ENCODE results near the gene RCSD1.

DNA sequence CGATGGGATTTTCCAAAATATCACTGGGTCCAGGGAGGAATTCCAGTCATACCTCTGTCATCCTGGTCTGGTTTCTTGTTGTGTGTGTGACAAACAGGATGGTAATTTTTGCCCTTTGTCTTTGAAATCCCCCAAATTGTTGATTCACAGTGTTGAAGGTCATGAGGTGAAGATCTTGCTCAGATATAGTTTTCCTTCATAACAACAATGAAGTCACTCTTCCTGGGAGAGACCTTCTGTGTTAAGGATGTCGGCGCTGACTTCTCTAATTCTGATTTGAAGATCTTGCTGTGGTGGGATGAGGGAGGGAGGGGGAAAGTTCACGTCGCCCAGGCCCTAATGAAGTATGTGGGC is 59.5 kb downstream of the RCSD1 start:
- TF ChIP-seq POLR2A (IDR thresholded peaks at IDR 0.05), result no peak
- TF ChIP-seq, protein P1, sequence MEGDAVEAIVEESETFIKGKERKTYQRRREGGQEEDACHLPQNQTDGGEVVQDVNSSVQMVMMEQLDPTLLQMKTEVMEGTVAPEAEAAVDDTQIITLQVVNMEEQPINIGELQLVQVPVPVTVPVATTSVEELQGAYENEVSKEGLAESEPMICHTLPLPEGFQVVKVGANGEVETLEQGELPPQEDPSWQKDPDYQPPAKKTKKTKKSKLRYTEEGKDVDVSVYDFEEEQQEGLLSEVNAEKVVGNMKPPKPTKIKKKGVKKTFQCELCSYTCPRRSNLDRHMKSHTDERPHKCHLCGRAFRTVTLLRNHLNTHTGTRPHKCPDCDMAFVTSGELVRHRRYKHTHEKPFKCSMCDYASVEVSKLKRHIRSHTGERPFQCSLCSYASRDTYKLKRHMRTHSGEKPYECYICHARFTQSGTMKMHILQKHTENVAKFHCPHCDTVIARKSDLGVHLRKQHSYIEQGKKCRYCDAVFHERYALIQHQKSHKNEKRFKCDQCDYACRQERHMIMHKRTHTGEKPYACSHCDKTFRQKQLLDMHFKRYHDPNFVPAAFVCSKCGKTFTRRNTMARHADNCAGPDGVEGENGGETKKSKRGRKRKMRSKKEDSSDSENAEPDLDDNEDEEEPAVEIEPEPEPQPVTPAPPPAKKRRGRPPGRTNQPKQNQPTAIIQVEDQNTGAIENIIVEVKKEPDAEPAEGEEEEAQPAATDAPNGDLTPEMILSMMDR (IDR thresholded peaks at IDR 0.05), result no peak
- no peak for TF ChIP-seq EP300 (IDR thresholded peaks at IDR 0.05)
- no peak for TF ChIP-seq POLR2AphosphoS5 (IDR thresholded peaks at IDR 0.05)
